HG02938 (cell line): ENCODE data around the gene PRR15.

Source experiments
- ATAC-seq: cut with Tn5 transposase; IDR thresholded peaks from one replicate; pipeline ENCODE4 v1.9.1; 2021; ENCODE audit warnings: mild to moderate bottlenecking, moderate library complexity; ENCODE audit not compliant: unreplicated experiment

The PRR15 gene

DNA sequence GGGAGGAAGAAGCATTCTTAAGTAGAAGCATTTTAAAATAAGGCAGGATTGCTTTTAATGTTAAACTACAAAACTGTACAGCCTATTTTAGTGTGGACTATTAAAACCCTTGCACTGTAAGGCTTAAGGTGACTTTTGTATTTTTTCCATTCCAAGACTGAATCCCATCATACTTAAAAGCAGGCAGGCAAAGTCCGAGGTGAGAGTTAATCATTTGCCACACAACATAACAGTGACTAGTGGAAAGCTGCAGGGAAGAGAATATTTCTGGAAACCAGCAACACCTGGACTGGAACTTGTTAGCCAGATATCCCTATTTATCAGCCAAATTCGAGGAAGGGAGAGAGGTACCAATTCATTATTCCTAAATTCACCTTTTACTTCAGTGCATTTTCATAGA is 3.5 kb downstream of the PRR15 start:
- ATAC-seq, result no peak

DNA sequence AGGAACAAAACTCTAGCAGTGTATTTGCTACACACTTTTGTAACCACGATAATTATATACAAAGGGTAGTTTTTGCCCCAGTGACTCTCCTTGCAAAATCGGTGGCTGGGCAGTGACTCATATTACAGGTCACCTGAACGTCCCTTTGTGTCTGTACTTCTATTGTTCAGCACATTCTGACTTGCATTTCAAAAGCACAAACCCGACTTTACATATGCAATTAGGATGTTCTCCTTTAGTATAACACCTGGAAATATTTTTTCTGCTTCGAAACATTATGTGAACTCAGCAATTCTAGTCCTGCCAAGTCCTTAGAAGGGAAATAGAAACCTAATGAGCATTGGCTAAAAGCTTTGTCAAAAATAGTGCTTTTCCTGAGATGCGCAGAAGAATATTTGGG is 6.0 kb downstream of the PRR15 start:
- ATAC-seq, result no peak

DNA sequence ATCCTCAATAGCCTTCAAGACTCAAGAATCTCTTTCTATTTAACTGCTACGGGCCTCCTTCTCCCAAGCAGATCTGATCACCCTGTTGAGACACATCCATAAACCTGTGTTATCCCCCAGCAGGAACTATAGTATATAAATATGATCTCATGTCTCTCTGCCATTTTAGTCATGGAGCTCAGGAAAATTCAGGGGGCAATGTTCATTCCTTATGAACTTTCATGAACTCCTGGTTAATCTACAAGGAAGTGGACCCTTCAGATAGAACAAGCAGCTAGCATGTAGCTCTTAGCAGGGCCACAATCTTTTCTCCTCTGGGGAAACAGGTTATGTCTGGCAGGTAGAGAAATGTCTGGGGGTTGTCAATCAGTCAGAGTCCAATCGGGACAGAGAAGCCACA is 8.9 kb downstream of the PRR15 start:
- ATAC-seq, result no peak

DNA sequence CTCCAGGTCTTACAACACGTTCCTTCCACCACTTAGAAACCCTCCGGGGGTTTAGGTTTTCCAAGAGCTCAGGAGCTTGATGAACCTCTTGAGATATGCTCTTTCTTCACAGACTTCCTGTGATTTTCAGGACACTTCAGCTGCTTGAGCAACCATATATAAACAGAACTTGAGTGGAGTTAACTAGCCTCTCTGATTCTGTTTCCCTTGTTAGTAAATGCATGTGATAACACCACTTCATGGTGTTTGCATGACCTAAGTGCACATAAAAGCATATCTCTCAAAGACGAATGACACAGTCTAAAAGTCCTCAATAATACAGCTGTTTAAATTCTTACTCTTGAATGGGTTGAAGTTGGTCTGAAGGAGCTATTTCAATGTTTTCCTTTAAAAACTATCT is 9.9 kb downstream of the PRR15 start:
- ATAC-seq, result no peak

DNA sequence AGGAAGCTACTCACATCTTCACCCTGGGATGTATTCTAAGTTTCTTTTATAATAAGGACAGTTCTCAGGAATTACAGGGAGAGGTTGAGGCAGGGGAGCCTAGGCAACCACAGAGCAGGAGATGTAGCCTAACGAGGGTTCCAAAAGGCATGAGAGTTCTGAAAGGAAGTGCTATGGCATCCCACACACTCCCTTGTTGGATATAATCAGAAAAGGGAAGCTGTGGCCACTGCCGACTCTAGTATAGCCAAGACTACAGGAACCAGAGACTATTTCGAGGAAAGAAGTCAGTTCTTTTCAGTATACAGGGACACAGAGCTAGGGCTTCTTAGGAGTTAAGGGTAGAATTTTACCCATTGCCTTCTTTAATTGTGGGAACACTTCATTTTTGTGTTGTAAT is 11.0 kb downstream of the PRR15 start:
- ATAC-seq, result no peak

DNA sequence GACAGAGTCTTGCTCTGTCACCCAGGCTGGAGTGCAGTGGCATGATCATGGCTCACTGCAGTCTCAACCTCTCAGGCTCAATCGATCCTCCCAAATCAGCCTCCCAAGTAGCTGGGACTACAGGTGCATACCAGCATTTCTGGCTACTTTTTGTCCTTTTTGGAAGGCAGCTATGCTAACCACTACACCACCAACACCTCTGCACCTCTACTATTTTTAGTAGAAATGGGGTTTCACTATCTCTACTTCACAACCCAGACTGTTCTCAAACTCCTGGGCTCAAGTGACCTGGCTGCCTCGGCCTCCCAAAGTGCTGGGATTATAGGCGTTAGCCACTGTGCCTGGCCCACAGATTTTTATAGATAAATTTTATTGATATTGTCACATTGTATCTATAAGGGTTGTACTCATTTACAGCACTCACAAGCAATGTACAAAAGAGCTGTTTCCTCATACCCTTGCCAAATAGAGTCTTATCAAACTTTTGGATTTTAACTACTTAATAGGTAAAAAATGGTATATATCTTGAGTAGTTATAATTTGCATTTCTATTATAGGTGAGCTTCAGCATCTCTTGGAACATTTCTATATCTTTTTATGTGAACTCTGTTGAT is 23.7 kb downstream of the PRR15 start:
- no peak for ATAC-seq

DNA sequence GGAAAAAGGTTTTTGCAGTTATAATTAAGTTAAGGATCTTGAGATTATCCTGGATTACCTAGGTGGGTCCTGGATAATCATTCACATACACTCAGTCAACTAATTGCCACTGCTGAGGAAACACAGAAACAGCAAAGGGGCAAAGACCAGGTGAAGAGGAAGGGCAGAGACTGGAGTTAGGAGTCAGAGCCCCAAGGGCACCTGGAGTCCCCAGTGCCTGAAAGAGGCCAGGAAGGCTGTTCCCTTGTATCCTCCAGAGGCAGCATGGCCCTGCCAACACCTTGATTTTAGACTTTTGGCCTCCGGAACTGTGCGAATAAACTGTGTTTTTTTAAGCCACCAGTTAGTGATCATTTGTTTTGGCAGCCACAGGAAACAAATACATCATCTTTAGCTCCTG is 24.6 kb downstream of the PRR15 start:
- ATAC-seq, result no peak

DNA sequence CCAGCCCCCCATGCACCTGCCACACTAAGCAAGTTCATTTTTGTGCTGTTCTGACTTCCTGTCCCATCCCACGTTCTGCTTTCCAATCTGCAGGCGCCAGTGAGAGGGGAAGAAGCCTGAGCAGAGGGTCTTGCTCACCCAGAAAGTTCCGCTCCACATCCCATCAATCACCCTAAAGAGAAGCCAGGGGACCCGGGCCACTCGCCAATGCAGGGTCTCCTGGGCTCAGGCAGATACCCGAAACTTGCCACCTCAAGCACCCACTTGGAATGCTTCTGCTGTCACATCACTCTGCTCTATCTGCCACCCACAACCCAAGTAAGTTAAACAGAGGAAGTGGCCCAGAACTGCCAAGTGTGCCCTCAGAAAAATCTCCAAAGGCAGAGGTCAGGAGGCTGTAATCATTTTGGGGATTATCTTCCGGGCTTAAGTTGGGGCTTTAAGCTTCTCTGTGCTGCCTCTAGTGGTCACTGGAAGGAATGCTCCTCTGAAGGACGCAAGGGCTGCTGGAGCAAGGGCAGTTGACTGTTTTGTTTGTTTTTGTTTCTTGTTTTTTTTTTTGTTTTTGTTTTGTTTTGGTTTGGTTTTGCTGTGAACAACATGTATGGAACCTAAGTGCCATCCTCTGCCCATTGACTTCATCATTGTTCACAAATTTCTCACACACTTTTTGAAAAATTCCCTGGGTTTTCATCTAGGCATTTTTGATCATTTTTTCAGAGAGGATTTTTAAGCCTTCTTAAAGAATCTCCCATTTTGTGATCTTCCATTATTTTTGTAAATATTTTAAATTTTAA is 25.5 kb downstream of the PRR15 start:
- ATAC-seq, result peak; percentile 85

DNA sequence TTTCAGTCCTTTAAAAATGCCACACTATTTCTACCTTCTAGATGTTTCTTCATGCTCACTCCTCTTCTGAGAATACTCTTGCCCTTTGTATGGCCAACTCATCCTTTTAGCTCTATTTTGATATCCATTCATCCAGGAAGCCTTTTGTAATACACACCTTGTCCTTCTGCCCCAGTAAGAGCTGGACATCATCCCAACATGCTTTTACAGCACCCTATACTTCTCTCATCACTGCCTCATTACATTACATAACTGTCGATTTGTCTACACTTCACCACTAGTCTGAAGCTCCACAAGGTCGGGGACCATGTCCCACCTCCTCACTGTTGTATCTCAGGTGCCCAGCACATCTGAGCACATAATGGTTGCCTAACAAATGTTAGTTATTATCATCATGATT is 29.2 kb downstream of the PRR15 start:
- no peak for ATAC-seq

DNA sequence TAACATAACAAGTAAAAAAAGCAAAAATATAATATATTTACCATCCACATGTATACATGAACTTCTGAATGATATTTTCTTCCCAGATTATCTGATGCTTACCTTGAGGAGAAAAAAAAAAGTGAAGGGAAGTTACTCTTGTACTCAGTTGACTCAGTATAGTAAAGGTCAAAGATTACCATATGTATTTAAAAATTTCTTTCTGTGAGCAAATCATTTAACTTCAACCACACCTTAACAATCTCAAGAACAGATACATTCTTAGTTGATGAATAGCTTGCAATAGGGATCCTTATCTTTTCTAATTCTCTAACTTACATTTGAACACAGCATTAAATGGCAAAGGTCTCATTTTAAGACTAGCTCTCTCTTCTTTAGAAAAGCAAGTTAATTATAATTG is 29.8 kb downstream of the PRR15 start:
- no peak for ATAC-seq

DNA sequence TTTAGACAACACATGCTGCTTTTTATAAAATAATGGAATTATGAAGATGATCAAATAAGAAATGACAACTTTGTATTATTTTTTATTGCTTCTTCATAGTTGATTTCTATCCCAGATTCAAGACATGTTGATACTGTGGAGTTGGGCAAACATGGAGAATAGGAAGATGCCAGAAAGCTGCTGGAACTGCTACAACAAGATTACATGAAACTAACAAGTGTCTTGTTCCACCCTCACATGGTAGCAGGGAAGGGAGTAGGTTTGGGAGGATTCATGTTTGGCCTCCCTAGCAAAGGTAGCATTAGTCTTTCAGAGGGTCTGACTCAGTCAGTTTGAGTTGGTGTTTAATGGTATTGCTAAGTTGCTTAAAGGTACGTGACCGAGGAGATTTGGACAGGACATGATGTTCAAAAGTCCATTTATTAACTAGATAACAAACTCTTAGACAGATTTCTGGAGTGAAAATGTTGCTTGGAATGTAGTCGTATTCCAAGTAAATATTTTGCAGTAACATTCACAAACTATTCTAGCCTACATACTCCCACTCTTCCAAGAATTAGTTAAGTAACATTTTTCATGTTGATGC is 33.1 kb downstream of the PRR15 start:
- ATAC-seq, result no peak

DNA sequence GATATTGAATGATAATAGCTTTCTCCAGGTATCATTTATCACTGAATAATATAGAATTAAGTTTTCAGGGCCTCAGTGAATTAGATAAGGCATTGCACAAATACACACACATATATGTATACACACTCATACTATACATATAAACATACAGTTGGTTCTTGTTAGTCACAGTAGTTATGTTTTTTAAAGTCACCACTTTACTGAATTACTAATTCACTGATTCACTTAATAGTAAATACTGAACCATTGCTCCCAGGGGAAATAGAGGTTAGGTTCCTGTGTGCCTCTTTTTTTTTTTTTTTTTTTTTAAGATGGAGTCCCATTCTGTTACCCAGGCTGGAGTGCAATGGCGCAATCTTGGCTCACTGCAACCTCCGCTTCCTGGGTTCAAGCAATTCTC is 33.6 kb downstream of the PRR15 start:
- no peak for ATAC-seq

DNA sequence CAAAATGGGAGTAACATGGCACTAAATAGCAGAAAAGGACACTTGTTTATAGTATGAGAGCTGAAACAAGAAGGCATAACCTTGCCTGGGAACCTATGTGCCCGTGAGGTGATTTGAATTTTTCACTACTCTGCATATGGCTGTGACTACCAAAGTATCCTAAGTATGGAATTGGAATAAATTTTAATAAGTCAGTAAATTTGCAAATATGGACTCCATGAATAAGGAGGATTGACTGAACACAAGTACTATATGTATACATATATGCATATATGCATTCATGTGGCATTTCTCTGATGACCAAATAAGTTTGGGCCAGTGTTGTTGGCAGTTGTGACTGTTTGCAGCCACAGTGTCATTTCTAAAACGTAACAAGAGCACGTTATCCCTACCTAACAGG is 34.5 kb downstream of the PRR15 start:
- no peak for ATAC-seq

DNA sequence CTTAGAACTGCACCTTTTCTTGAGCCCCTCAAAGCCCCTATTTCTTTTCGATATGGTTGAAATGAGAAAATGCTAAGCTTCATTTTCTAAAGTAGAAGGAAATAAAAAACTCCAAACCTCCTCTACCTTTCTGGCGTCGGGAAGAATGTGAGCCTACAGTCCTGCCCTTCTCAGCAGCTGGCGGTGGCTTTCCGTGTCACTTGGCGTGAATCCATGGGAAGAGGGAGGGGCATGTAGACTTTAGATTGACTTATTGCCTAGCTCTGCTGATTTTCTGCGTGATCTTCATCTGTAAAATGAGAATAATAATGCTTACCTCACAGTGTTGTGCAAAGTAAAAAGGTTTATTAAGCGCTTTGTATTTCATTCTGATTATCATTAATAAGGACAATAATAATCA is 35.0 kb downstream of the PRR15 start:
- ATAC-seq, result no peak

DNA sequence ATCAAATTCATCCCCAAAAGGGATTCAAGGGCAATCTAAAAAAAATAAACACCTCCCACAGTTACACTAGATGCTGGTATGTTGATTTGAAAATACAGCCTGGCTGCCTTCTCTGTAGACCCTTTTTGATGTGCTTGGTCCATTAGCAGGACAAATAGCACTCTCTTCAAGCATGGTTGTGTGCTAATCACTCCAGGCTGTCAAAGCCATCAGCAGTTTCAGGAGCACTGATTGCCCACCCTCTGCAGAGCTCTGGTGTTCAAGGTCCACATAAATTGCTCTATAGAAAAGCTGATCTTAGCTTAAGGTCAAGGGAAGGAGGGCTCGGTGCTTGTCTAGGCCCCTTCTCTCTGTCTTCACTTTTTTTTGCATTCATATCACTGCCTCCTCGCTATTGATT is 35.4 kb downstream of the PRR15 start:
- no peak for ATAC-seq

DNA sequence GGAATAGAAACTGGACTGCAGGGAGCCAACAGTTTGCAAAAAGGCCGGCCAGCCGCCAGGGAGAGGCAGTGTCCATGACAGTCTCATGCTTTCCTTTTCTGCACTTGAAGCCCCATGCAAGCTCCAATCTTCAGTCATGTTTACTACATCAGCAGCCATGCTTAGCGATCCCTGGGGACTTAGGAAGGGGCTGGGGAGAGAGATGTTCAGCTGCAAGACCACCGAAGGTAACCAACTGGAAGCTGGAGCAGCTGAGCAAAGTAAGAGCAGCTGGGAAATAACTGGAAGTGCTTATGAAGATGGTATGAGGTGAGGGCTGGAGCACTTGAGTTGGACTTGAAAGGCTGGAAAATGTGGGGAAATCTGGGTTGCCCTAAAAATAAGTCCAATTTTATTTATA is 37.0 kb downstream of the PRR15 start:
- no peak for ATAC-seq

DNA sequence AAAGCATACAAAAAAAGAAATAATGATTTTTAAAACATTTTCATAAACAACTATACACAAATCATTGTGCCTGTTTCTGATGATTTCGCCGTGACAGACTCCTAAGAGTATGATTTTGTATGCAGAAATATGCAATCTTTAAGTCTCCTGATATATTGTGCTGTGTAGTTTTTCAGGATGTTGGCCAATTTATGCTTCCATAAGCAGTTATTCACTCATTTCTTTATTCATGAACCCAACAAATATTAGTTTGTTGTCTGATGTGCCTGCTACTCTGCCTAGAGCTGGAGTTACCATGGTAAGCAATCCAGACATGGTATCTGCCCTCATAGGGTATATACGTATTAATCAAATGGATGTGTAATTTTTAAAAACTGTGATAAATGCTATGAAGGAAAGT is 40.4 kb downstream of the PRR15 start:
- no peak for ATAC-seq

DNA sequence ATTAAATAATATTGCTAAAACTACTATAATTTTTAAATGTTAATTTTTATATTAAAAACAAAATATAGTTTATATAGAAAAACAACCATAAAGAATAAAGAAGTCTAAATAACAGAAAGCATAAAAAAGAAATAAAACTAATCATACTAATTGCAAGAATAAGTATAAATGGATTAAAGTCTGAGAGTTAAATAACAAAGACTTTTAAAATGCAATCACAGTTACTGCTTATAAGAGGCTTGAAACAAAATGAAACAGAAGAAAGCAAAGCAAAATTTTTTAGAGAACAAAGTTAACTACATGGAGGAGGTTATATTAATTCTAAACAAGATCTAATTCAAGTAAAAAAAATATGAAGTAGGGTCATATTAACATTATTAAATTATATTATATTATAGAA is 41.1 kb downstream of the PRR15 start:
- ATAC-seq, result no peak

DNA sequence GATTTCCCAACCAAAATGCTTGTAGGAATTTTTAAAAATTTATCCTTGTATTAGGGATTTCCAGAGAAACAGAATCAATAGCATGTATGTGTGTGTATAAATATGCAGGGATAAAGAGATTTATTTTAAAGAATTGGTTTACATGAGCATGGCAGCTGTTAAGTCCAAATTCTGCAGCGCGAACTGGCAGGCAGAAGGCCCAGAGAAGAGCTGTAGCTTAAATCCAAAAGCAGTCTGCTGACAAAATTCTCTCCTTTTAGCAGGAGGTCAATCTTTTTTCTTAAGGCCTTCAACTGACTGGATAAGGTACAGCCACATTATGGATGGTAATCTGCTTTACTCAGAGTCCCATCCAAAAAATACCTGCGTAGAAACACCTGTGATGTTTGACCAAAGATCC is 42.0 kb downstream of the PRR15 start:
- no peak for ATAC-seq

DNA sequence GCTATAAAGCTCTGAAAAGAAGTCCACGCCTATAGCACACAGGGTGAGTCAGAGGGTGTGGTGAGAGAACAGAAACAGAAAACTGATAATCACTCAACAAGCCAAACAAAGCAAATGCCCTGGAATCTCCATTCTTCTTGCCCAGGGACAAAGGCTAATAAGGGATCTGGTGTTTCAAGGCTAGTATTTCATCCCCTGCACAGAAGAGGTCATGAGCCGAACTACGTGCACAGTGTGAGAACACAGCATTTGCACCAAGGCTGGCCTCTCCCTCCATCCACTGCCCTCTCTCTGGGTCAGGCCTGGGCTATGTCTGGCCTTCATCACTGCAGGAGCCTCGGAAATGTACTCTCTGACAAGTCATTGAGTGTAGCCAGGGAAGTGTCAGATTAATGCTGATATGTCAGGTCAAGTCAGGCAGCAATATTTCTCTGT is 42.7 kb downstream of the PRR15 start:
- ATAC-seq, result no peak

DNA sequence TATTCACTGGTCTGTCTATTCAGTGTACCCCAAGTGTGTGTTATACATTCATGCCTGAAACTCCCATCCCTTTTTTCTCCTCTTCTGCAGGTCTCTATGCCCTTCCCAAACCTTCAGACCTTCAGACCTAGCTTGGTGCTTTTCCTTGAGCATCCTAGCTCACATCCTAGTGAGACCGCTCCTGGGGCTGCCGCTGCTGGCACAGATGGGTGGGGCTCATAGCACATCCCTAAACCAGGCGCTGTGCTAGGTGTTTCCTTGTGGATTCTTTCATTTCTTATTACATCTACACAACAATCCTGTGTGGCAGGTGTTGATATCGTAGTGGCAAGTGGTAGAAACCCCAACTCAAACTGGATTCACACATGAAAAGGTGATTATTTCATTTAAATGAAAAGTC is 43.2 kb downstream of the PRR15 start:
- no peak for ATAC-seq

DNA sequence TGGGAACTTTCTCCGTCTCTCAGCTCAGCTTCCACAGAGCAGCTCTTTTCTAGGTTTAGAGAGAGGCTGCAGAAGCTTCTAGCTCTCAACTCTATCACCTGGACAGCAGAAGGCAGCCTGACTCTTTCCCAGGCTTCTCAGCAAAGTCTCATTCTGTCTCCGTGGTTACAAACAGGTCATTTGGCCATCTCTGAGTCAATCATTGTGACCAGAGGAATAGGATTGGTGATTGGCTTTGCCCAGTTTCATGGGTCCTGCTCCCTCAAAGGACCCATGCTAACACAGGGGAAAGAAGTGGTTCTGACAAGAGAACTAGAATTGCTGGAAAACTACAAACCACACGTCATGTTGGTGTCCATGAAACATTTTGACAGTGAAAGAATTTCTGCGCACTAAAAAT is 43.6 kb downstream of the PRR15 start:
- ATAC-seq, result no peak
